PC-9 (cell line): Measurements from ENCODE around the gene GRM8.

Source experiments
- CTCF ChIP-seq: fragments of 200-600 bp; sonication (generic); conservative IDR thresholded peaks from 2 replicates; pipeline ENCODE4 v1.6.1; 2017; ENCODE audit warnings: mixed run types, antibody characterized with exemption, mild to moderate bottlenecking, moderate library complexity
- EZH2 ChIP-seq: fragments of 200-600 bp; sonication (generic); IDR thresholded peaks from 2 replicates; pipeline ENCODE4 v1.8.0; 2017; ENCODE audit warnings: antibody characterized with exemption, low read depth

- TF ChIP-seq CTCF (no peak), EZH2 (no peak)
Measured at GRCh38 chr7:127151379-127151778, 101.4 kb downstream of the GRM8 start.
